ENCODE data around the gene PANX2.

PANX2 gene

GRCh38 chr22:50184004-50184901 is 13.7 kb downstream of the PANX2 start:
- DNase-seq = no peak

GRCh38 chr22:50184902-50185374 is 14.4 kb downstream of the PANX2 start:
- DNase-seq = no peak

- peak; percentile 88 for DNase-seq
Measured at GRCh38 chr22:50185375-50186087, 15.0 kb downstream of the PANX2 start, which contains the start of gene TRABD. Gene TRABD (plus strand): TSS chr22:50185913. CDS start chr22:50193061, 7,148 bp downstream.

- DNase-seq = no peak
Measured at GRCh38 chr22:50186181-50186714, 15.7 kb downstream of the PANX2 start.

- no peak for DNase-seq
Measured at GRCh38 chr22:50186761-50187523, 16.4 kb downstream of the PANX2 start.

GRCh38 chr22:50188356-50188755 is 17.8 kb downstream of the PANX2 start:
- DNase-seq = no peak

- DNase-seq = no peak
Measured at GRCh38 chr22:50189184-50189848, 18.8 kb downstream of the PANX2 start.

- no peak for DNase-seq
Measured at GRCh38 chr22:50189849-50190181, 19.3 kb downstream of the PANX2 start.

GRCh38 chr22:50190182-50190940 is 19.8 kb downstream of the PANX2 start:
- DNase-seq = peak; percentile 81

GRCh38 chr22:50190941-50191741 is 20.6 kb downstream of the PANX2 start:
- no peak for DNase-seq

GRCh38 chr22:50192436-50193204 is 22.1 kb downstream of the PANX2 start:
- DNase-seq = no peak

- no peak for DNase-seq
Measured at GRCh38 chr22:50193621-50194020, 23.1 kb downstream of the PANX2 start.

- DNase-seq = no peak
Measured at GRCh38 chr22:50194037-50194805, 23.7 kb downstream of the PANX2 start.

GRCh38 chr22:50196256-50196655 is 25.7 kb downstream of the PANX2 start:
- DNase-seq = no peak

- DNase-seq = no peak
Measured at GRCh38 chr22:50197000-50197800, 26.7 kb downstream of the PANX2 start.

- no peak for DNase-seq
Measured at GRCh38 chr22:50197856-50198623, 27.5 kb downstream of the PANX2 start.

GRCh38 chr22:50198624-50199017 is 28.1 kb downstream of the PANX2 start:
- no peak for DNase-seq

Measured in 8988T (cell line).